ENCODE data around the gene PDE11A. TPM values are rescaled to one million over a fixed set of nuclear protein-coding genes. Genes with fewer than 3 reads are reported as not detected.

The PDE11A gene
- polyA plus RNA-seq (ENCODE audit: low read depth in 6 of 6): not detected

- no peaks in the 10 kb centered on the region for H3K36me3 Mint-ChIP-seq
- H3K9me3 Mint-ChIP-seq: peaks cover 0 to 4% (median 0%) of the 10 kb centered on the region in 7 donors
- H3K4me1 Mint-ChIP-seq: peaks cover 0 to 11% (median 6%) of the 10 kb centered on the region in 3 donors
- DNase-seq (no peak), ATAC-seq (ENCODE audit: low read depth in 2 of 2) (no peak)
- H3K27ac Mint-ChIP-seq: no peak within 1 kb of the TSS
- H3K4me3 Mint-ChIP-seq: peak within 1 kb of the TSS in 3 of 8 donors; percentile 26 to 54 (median 27)
- H3K27me3 Mint-ChIP-seq: peaks cover 49 to 64% (median 59%) of the 10 kb centered on the region in 3 donors
These were observed at the start of gene PDE11A for GRCh38 chr2:178072383-178073301. PDE11A (minus strand) TSS chr2:178072777; CDS start chr2:178072437, 340 bp downstream.

GRCh38 chr2:178119179-178119922 is 46.8 kb upstream of the PDE11A start:
- Mint-ChIP-seq H3K4me1 (peaks cover 4 to 8% (median 7%) of the 10 kb centered on the region in 3 donors), H3K27ac (no peak overlapping the region), H3K4me3 (no peak overlapping the region)

GRCh38 chr2:178117725-178118124 is 45.1 kb upstream of the PDE11A start:
- no peak for ATAC-seq (ENCODE audit: low read depth in 2 of 2)
- no peak for DNase-seq
- Mint-ChIP-seq H3K27me3 (no peaks in the 10 kb centered on the region), H3K9me3 (no peaks in the 10 kb centered on the region), H3K36me3 (peaks cover 11 to 25% of the 10 kb centered on the region in 2 donors), H3K4me1 (peaks cover 12 to 21% (median 15%) of the 10 kb centered on the region in 3 donors), H3K27ac (no peak overlapping the region), H3K4me3 (no peak overlapping the region)

More at GRCh38 chr2:178119179-178119922, 46.8 kb upstream of the PDE11A start:
- DNase-seq (no peak), ATAC-seq (ENCODE audit: low read depth in 2 of 2) (no peak)
- Mint-ChIP-seq H3K9me3 (no peaks in the 10 kb centered on the region), H3K36me3 (peaks cover 20 to 31% of the 10 kb centered on the region in 2 donors), H3K27me3 (no peaks in the 10 kb centered on the region)

- Mint-ChIP-seq H3K36me3 (peaks cover 0 to 13% of the 10 kb centered on the region in 2 donors), H3K27me3 (no peaks in the 10 kb centered on the region), H3K4me3 (peak overlapping the region in 2 of 8 donors; percentile 70 to 87), H3K27ac (no peak overlapping the region), H3K9me3 (no peaks in the 10 kb centered on the region), H3K4me1 (peaks cover 16 to 27% (median 25%) of the 10 kb centered on the region in 3 donors)
- DNase-seq (no peak), ATAC-seq (ENCODE audit: low read depth in 2 of 2) (no peak)
These were observed 42.7 kb upstream of the PDE11A start for GRCh38 chr2:178115271-178115670.

- H3K27me3 Mint-ChIP-seq: no peaks in the 10 kb centered on the region
- no peak for DNase-seq
- H3K4me3 Mint-ChIP-seq: peak overlapping the region in 5 of 8 donors; percentile 9 to 95 (median 49)
- H3K27ac Mint-ChIP-seq: peak overlapping the region in 1 of 6 donors; percentile 32
- H3K4me1 Mint-ChIP-seq: peaks cover 16 to 30% (median 27%) of the 10 kb centered on the region in 3 donors
- no peak for ATAC-seq (ENCODE audit: low read depth in 2 of 2)
- H3K9me3 Mint-ChIP-seq: no peaks in the 10 kb centered on the region
- peaks cover 0 to 7% of the 10 kb centered on the region in 2 donors for H3K36me3 Mint-ChIP-seq
These were observed 41.9 kb upstream of the PDE11A start for GRCh38 chr2:178114462-178114861.

GRCh38 chr2:178112202-178113152 is 39.9 kb upstream of the PDE11A start, which contains the start of gene RBM45:
RBM45 (plus strand) TSS chr2:178112437; CDS start chr2:178112547, 110 bp downstream.
- Mint-ChIP-seq H3K27ac (peak within 1 kb of the TSS; percentile 63 to 89 (median 82)), H3K9me3 (no peaks in the 10 kb centered on the region), H3K4me1 (peaks cover 16 to 30% (median 27%) of the 10 kb centered on the region in 3 donors), H3K27me3 (no peaks in the 10 kb centered on the region), H3K4me3 (peak within 1 kb of the TSS; percentile 87 to 96 (median 94)), H3K36me3 (no peaks in the 10 kb centered on the region)
- DNase-seq (peak; percentile 77), ATAC-seq (ENCODE audit: low read depth in 2 of 2) (peak; percentile 92 to 95)

- H3K4me1 Mint-ChIP-seq: peaks cover 16 to 30% (median 27%) of the 10 kb centered on the region in 3 donors
- ATAC-seq (ENCODE audit: low read depth in 2 of 2) (no peak), DNase-seq (no peak)
- no peaks in the 10 kb centered on the region for H3K9me3 Mint-ChIP-seq
- H3K36me3 Mint-ChIP-seq: no peaks in the 10 kb centered on the region
- peak overlapping the region; percentile 87 to 96 (median 94) for H3K4me3 Mint-ChIP-seq
- H3K27me3 Mint-ChIP-seq: peaks cover 0 to 5% (median 0%) of the 10 kb centered on the region in 3 donors
- peak overlapping the region in 3 of 6 donors; percentile 39 to 65 (median 63) for H3K27ac Mint-ChIP-seq
These were observed 39.2 kb upstream of the PDE11A start for GRCh38 chr2:178111743-178112142.

- no peaks in the 10 kb centered on the region for H3K9me3 Mint-ChIP-seq
- ATAC-seq (ENCODE audit: low read depth in 2 of 2) (no peak), DNase-seq (no peak)
- peaks cover 16 to 30% (median 25%) of the 10 kb centered on the region in 3 donors for H3K4me1 Mint-ChIP-seq
- peak overlapping the region in 1 of 8 donors; percentile 87 for H3K4me3 Mint-ChIP-seq
- no peaks in the 10 kb centered on the region for H3K36me3 Mint-ChIP-seq
- no peak overlapping the region for H3K27ac Mint-ChIP-seq
- peaks cover 0 to 5% (median 0%) of the 10 kb centered on the region in 3 donors for H3K27me3 Mint-ChIP-seq
These were observed 38.1 kb upstream of the PDE11A start for GRCh38 chr2:178110681-178111080.

GRCh38 chr2:178109813-178110212 is 37.2 kb upstream of the PDE11A start:
- peak overlapping the region in 1 of 8 donors; percentile 63 for H3K4me3 Mint-ChIP-seq
- peaks cover 0 to 5% (median 0%) of the 10 kb centered on the region in 3 donors for H3K27me3 Mint-ChIP-seq
- H3K9me3 Mint-ChIP-seq: no peaks in the 10 kb centered on the region
- peaks cover 16 to 27% (median 25%) of the 10 kb centered on the region in 3 donors for H3K4me1 Mint-ChIP-seq
- DNase-seq: peak; percentile 10
- no peak for ATAC-seq (ENCODE audit: low read depth in 2 of 2)
- peak overlapping the region in 1 of 6 donors; percentile 86 for H3K27ac Mint-ChIP-seq
- H3K36me3 Mint-ChIP-seq: no peaks in the 10 kb centered on the region

GRCh38 chr2:178108176-178108575 is 35.6 kb upstream of the PDE11A start:
- ATAC-seq (ENCODE audit: low read depth in 2 of 2): no peak

GRCh38 chr2:178106053-178106452 is 33.5 kb upstream of the PDE11A start:
- no peak overlapping the region for H3K4me3 Mint-ChIP-seq
- H3K27ac Mint-ChIP-seq: no peak overlapping the region
- no peaks in the 10 kb centered on the region for H3K9me3 Mint-ChIP-seq
- no peaks in the 10 kb centered on the region for H3K36me3 Mint-ChIP-seq
- ATAC-seq (ENCODE audit: low read depth in 2 of 2) (no peak), DNase-seq (no peak)
- H3K4me1 Mint-ChIP-seq: peaks cover 0 to 5% (median 0%) of the 10 kb centered on the region in 3 donors
- H3K27me3 Mint-ChIP-seq: peaks cover 0 to 5% (median 0%) of the 10 kb centered on the region in 3 donors

More at GRCh38 chr2:178108176-178108575, 35.6 kb upstream of the PDE11A start:
- Mint-ChIP-seq H3K27me3 (peaks cover 0 to 5% (median 0%) of the 10 kb centered on the region in 3 donors), H3K27ac (no peak overlapping the region), H3K36me3 (no peaks in the 10 kb centered on the region), H3K4me1 (peaks cover 7 to 20% (median 10%) of the 10 kb centered on the region in 3 donors), H3K4me3 (no peak overlapping the region), H3K9me3 (no peaks in the 10 kb centered on the region)
- DNase-seq: no peak

- no peaks in the 10 kb centered on the region for H3K9me3 Mint-ChIP-seq
- H3K36me3 Mint-ChIP-seq: no peaks in the 10 kb centered on the region
- H3K4me1 Mint-ChIP-seq: peaks cover 0 to 5% (median 0%) of the 10 kb centered on the region in 3 donors
- DNase-seq (no peak), ATAC-seq (ENCODE audit: low read depth in 2 of 2) (no peak)
- no peak overlapping the region for H3K27ac Mint-ChIP-seq
- no peak overlapping the region for H3K4me3 Mint-ChIP-seq
- H3K27me3 Mint-ChIP-seq: peaks cover 0 to 5% (median 0%) of the 10 kb centered on the region in 3 donors
These were observed 33.0 kb upstream of the PDE11A start for GRCh38 chr2:178105566-178105965.

Measured in naive B cell (primary cell).